ENCODE measurements around the gene PIEZO2. TPM values are rescaled to one million over a fixed set of nuclear protein-coding genes. Genes with fewer than 3 reads are reported as not detected.

Gene PIEZO2
- total and polyA plus RNA-seq, 2 donors (not counting 1 experiment from before 2014, with no cell fraction given): not detected

GRCh38 chr18:11095674-11096293 is 53.6 kb downstream of the PIEZO2 start:
- Mint-ChIP-seq H3K9me3 (ENCODE audit: insufficient read depth) (no peaks in the 10 kb centered on the region), H3K27me3 (no peaks in the 10 kb centered on the region), H3K4me3 (no peak overlapping the region), H3K4me1 (no peaks in the 10 kb centered on the region), H3K27ac (no peak overlapping the region)
- Histone ChIP-seq H3K9me3 (ENCODE audit: control extremely low read depth in 1 of 3, control insufficient read depth in 2 of 3, insufficient read depth in 1 of 3, low read length in 2 of 3) (peaks cover 0 to 5% (median 0%) of the 10 kb centered on the region in 3 donors), H3K79me2 (ENCODE audit: control insufficient read depth, insufficient read depth, low read length) (no peaks in the 10 kb centered on the region), H3K4me3 (ENCODE audit: control extremely low read depth in 1 of 5, extremely low read depth in 1 of 5, insufficient read depth in 1 of 5, low read depth in 2 of 5, low read length in 4 of 5) (no peak overlapping the region), H3K36me3 (replicated peaks in 1 of 2; ENCODE audit: control extremely low read depth in 1 of 2, control insufficient read depth in 1 of 2, extremely low read depth in 1 of 2, insufficient read depth in 2 of 2, low read length in 1 of 2) (no peaks in the 10 kb centered on the region), H3K27ac (ENCODE audit: low read length in 2 of 2) (no peak overlapping the region), H4K20me1 (ENCODE audit: control insufficient read depth, insufficient read depth, low read length, poor library complexity, severe bottlenecking) (no peaks in the 10 kb centered on the region), H3K27me3 (replicated peaks in 1 of 4; ENCODE audit: control extremely low read depth in 1 of 4, control insufficient read depth in 3 of 4, insufficient read depth in 4 of 4, low read length in 3 of 4) (no peaks in the 10 kb centered on the region), H3K4me2 (replicated peaks; ENCODE audit: low read depth, low read length, poor library complexity, severe bottlenecking) (no peak overlapping the region), H3K9ac (ENCODE audit: low read length) (no peak overlapping the region), H2AFZ (ENCODE audit: insufficient read depth, low read depth, low read length, poor library complexity, severe bottlenecking) (no peak overlapping the region), H3K4me1 (ENCODE audit: control insufficient read depth in 2 of 2, insufficient read depth in 2 of 2, low read length in 2 of 2) (no peaks in the 10 kb centered on the region)
- ChIA-PET CTCF (no interaction called here), POLR2A (no interaction called here)
- intact Hi-C loops (cut with micrococcal nuclease): no loop called here
- ATAC-seq (ENCODE audit: low read depth) (no peak), DNase-seq (no peak)
- TF ChIP-seq EZH2 (IDR thresholded peaks at IDR 0.05; ENCODE audit: borderline replicate concordance, insufficient read depth, low read depth, low read length, poor library complexity, severe bottlenecking) (no peak), CTCF (IDR thresholded peaks at IDR 0.05) (no peak)
- 90% methylated on average over 3 of the region's 6 CpGs for WGBS (ENCODE audit: insufficient coverage)

- DNase-seq (no peak), ATAC-seq (ENCODE audit: low read depth) (no peak)
- H3K27me3 ChIP-seq (replicated peaks in 1 of 4; ENCODE audit: control extremely low read depth in 1 of 4, control insufficient read depth in 3 of 4, insufficient read depth in 4 of 4, low read length in 3 of 4): no peaks in the 10 kb centered on the region
- no peaks in the 10 kb centered on the region for H3K36me3 ChIP-seq (replicated peaks in 1 of 2; ENCODE audit: control extremely low read depth in 1 of 2, control insufficient read depth in 1 of 2, extremely low read depth in 1 of 2, insufficient read depth in 2 of 2, low read length in 1 of 2)
- peaks cover 0 to 5% (median 0%) of the 10 kb centered on the region in 3 donors for H3K9me3 ChIP-seq (ENCODE audit: control extremely low read depth in 1 of 3, control insufficient read depth in 2 of 3, insufficient read depth in 1 of 3, low read length in 2 of 3)
- H3K9ac ChIP-seq (ENCODE audit: low read length): no peak overlapping the region
- WGBS (ENCODE audit: insufficient coverage): 92% methylated on average over 5 of the region's 5 CpGs
- Mint-ChIP-seq H3K9me3 (ENCODE audit: insufficient read depth) (no peaks in the 10 kb centered on the region), H3K27me3 (peaks cover 1% of the 10 kb centered on the region), H3K4me1 (no peaks in the 10 kb centered on the region), H3K27ac (no peak overlapping the region), H3K4me3 (no peak overlapping the region)
- H3K4me1 ChIP-seq (ENCODE audit: control insufficient read depth in 2 of 2, insufficient read depth in 2 of 2, low read length in 2 of 2): no peaks in the 10 kb centered on the region
- H3K79me2 ChIP-seq (ENCODE audit: control insufficient read depth, insufficient read depth, low read length): no peaks in the 10 kb centered on the region
- H3K4me3 ChIP-seq (ENCODE audit: control extremely low read depth in 1 of 5, extremely low read depth in 1 of 5, insufficient read depth in 1 of 5, low read depth in 2 of 5, low read length in 4 of 5): no peak overlapping the region
- TF ChIP-seq EZH2 (IDR thresholded peaks at IDR 0.05; ENCODE audit: borderline replicate concordance, insufficient read depth, low read depth, low read length, poor library complexity, severe bottlenecking) (no peak), CTCF (IDR thresholded peaks at IDR 0.05) (no peak)
- H3K4me2 ChIP-seq (replicated peaks; ENCODE audit: low read depth, low read length, poor library complexity, severe bottlenecking): no peak overlapping the region
- no peaks in the 10 kb centered on the region for H4K20me1 ChIP-seq (ENCODE audit: control insufficient read depth, insufficient read depth, low read length, poor library complexity, severe bottlenecking)
- intact Hi-C loops (cut with micrococcal nuclease): no loop called here
- CTCF ChIA-PET: no interaction called here
- POLR2A ChIA-PET: no interaction called here
- no peak overlapping the region for H2AFZ ChIP-seq (ENCODE audit: insufficient read depth, low read depth, low read length, poor library complexity, severe bottlenecking)
- no peak overlapping the region for H3K27ac ChIP-seq (ENCODE audit: low read length in 2 of 2)
Measured at GRCh38 chr18:11095211-11095610, 54.2 kb downstream of the PIEZO2 start.

Data from B cell (primary cell).